ENCODE results near the gene JAG1. TPM values are rescaled to one million over a fixed set of nuclear protein-coding genes. Genes with fewer than 3 reads are reported as not detected.

JAG1 gene
- total RNA-seq, 4 donors from 2014 or later = 35.2 to 73.5 (median 65.3) TPM

GRCh38 chr20:10602221-10602871 lies 71.5 kb downstream of the JAG1 start:
- H3K9me3 ChIP-seq = no peaks in the 10 kb centered on the region
- H3K27ac ChIP-seq = no peak overlapping the region
- no peaks in the 10 kb centered on the region for H3K4me1 ChIP-seq
- no peak for TF ChIP-seq CTCF (IDR thresholded peaks at IDR 0.05)
- TF ChIP-seq POLR2A (IDR thresholded peaks at IDR 0.05) = no peak
- no peaks in the 10 kb centered on the region for H3K27me3 ChIP-seq
- no peak for DNase-seq
- H3K36me3 ChIP-seq = no peaks in the 10 kb centered on the region
- no peak overlapping the region for H3K4me3 ChIP-seq

GRCh38 chr20:10597637-10598036 lies 76.2 kb downstream of the JAG1 start:
- TF ChIP-seq CTCF (IDR thresholded peaks at IDR 0.05) = no peak
- no peak for TF ChIP-seq POLR2A (IDR thresholded peaks at IDR 0.05)
- Histone ChIP-seq H3K27me3 (no peaks in the 10 kb centered on the region), H3K27ac (peak overlapping the region in 2 of 4 donors; percentile 21 to 67), H3K9me3 (no peaks in the 10 kb centered on the region), H3K36me3 (no peaks in the 10 kb centered on the region), H3K4me3 (no peak overlapping the region), H3K4me1 (no peaks in the 10 kb centered on the region)
- DNase-seq = no peak

DNA sequence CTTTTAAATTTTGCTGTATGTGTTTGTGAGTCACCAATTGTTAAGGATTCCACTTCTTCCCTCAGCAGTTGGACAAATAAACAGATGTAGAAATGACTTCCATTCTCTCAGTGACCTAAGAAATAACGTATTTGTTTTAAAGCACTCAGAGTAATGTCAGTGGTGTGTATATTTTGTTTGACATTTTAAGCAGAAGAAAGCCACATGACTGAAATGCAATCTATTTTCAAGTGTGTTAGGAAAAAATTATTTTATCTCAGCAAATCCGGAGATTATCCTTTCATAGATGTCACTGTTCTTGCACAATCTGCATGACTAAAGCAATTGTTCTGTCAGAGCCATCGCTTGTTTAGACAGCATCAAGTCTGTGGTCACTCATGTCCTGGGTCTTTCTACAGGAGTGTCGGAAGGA lies 77.1 kb downstream of the JAG1 start:
- TF ChIP-seq CTCF (IDR thresholded peaks at IDR 0.05) (no peak), POLR2A (IDR thresholded peaks at IDR 0.05) (no peak)
- DNase-seq = no peak
- no peaks in the 10 kb centered on the region for H3K9me3 ChIP-seq
- peak overlapping the region in 1 of 4 donors; percentile 39 for H3K27ac ChIP-seq
- H3K4me1 ChIP-seq = no peaks in the 10 kb centered on the region
- H3K27me3 ChIP-seq = no peaks in the 10 kb centered on the region
- H3K36me3 ChIP-seq = no peaks in the 10 kb centered on the region
- H3K4me3 ChIP-seq = no peak overlapping the region

DNA sequence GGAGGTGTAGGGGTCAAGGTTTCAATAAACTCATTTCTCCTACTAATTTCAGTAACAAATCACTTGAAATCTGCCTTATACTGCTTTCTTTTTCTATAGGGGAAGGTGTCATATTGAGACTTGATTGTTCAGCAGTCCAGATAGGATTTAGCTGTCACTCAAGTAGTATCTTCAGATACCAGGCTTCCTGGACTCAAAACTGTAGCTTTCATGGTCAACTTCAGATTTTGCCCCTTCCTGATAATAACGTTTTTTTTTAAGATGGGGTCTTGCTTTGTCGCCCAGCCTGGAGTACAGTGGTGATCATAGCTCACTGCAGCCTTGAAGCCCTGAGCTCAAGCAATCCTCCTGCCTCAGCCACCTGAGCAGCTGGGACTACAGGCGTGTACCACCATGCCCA lies 77.8 kb downstream of the JAG1 start:
- Histone ChIP-seq H3K36me3 (no peaks in the 10 kb centered on the region), H3K9me3 (no peaks in the 10 kb centered on the region), H3K4me1 (no peaks in the 10 kb centered on the region), H3K4me3 (no peak overlapping the region), H3K27ac (no peak overlapping the region), H3K27me3 (no peaks in the 10 kb centered on the region)
- no peak for DNase-seq
- no peak for TF ChIP-seq POLR2A (IDR thresholded peaks at IDR 0.05)
- no peak for TF ChIP-seq CTCF (IDR thresholded peaks at IDR 0.05)

GRCh38 chr20:10595266-10595665 lies 78.5 kb downstream of the JAG1 start:
- no peak for TF ChIP-seq POLR2A (IDR thresholded peaks at IDR 0.05)
- TF ChIP-seq CTCF (IDR thresholded peaks at IDR 0.05) = no peak
- H3K27ac ChIP-seq = no peak overlapping the region
- H3K9me3 ChIP-seq = no peaks in the 10 kb centered on the region
- H3K27me3 ChIP-seq = no peaks in the 10 kb centered on the region
- no peak overlapping the region for H3K4me3 ChIP-seq
- H3K36me3 ChIP-seq = no peaks in the 10 kb centered on the region
- no peaks in the 10 kb centered on the region for H3K4me1 ChIP-seq
- DNase-seq = no peak
